Mammary epithelial cell (primary cell): ENCODE data around the gene FBXO41.

Source experiments
- EZH2 ChIP-seq: IDR thresholded peaks from 2 replicates; pipeline ENCODE4 v1.6.1; 2012; ENCODE audit warnings: low read length, inconsistent platforms, borderline replicate concordance
- TF ChIP-seq, protein P1 (sequence below), 2 donors: IDR thresholded peaks in 1 of 2; conservative IDR thresholded peaks in 1 of 2; 2 replicates each; pipeline ENCODE4 v1.5.1; 2011 to 2012; ENCODE audit warnings: inconsistent platforms in 2 of 2, low read length in 2 of 2, mild to moderate bottlenecking in 2 of 2, control low read depth in 1 of 2, low read depth in 1 of 2; ENCODE audit not compliant: insufficient read depth in 1 of 2; ENCODE audit errors: extremely low read depth in 1 of 2

DNA sequence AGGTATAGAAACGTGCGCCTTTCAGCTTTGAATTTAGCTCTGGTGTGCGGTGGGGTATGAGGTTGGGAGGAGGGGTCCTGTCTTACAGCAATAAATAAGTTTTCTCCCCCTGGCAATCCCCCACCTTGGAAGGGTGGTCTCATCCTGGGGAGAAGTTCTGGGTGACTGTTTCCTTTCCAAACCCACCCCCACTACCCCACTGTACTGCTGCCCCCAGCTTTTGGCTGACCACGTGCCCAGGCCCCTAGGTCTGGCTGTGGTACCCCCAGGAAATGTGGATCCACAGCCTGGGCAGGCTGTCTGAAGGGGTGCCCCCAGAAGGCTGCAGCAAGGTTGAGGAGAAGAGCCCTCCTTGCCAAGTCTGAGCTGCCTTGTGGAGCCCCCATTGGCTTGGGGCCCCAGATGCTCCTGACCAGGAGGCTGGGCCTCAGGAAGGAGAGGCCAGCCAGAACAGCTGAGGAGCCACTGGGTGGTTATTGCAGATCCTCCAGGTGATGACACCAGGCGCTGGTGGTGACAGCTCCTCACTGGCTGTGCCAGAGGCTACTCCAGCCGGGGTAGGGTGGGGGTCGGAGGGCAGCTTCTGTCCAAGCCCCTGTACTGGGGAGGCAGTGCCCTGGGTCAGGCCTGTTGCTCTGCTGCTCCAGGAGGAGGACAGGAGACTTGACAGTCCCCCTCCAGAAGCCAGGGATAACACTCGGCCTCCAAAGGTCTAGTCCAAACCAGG lies 25.9 kb downstream of the FBXO41 start:
- TF ChIP-seq, protein P1, sequence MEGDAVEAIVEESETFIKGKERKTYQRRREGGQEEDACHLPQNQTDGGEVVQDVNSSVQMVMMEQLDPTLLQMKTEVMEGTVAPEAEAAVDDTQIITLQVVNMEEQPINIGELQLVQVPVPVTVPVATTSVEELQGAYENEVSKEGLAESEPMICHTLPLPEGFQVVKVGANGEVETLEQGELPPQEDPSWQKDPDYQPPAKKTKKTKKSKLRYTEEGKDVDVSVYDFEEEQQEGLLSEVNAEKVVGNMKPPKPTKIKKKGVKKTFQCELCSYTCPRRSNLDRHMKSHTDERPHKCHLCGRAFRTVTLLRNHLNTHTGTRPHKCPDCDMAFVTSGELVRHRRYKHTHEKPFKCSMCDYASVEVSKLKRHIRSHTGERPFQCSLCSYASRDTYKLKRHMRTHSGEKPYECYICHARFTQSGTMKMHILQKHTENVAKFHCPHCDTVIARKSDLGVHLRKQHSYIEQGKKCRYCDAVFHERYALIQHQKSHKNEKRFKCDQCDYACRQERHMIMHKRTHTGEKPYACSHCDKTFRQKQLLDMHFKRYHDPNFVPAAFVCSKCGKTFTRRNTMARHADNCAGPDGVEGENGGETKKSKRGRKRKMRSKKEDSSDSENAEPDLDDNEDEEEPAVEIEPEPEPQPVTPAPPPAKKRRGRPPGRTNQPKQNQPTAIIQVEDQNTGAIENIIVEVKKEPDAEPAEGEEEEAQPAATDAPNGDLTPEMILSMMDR (conservative IDR thresholded peaks at IDR 0.05 in 1 of 2, IDR thresholded peaks at IDR 0.05 in 1 of 2; ENCODE audit: extremely low read depth in 1 of 2, insufficient read depth in 1 of 2, low read depth in 1 of 2, low read length in 2 of 2): no peak
- no peak for TF ChIP-seq EZH2
